ENCODE results near the gene ATP2B2. TPM values are rescaled to one million over a fixed set of nuclear protein-coding genes. Genes with fewer than 3 reads are reported as not detected.
"Not testable (repeated sequence)": the region's sequence is repeated elsewhere in the genome, so short reads cannot be mapped to it uniquely, and the experiment has no call there.

The ATP2B2 gene
- total RNA-seq, 3 donors from 2014 or later: 0.09 to 0.70 (median 0.12) TPM

GRCh38 chr3:10547841-10548783 is 42.7 kb upstream of the ATP2B2 start:
- ATAC-seq (no peak), DNase-seq (no peak)
- H3K4me1 ChIP-seq (ENCODE audit: low read depth): no peaks in the 10 kb centered on the region
- no peaks in the 10 kb centered on the region for H3K36me3 ChIP-seq (ENCODE audit: low read depth)
- no peaks in the 10 kb centered on the region for H3K9me3 ChIP-seq
- intact Hi-C loops (cut with DNase I, micrococcal nuclease): no loop called here
- H3K4me3 ChIP-seq: no peak overlapping the region
- no peak for TF ChIP-seq CTCF (IDR thresholded peaks at IDR 0.05)

GRCh38 chr3:10547413-10547812 is 42.0 kb upstream of the ATP2B2 start:
- H3K9me3 ChIP-seq: peaks cover 4% of the 10 kb centered on the region
- no peak for DNase-seq
- H3K4me3 ChIP-seq: no peak overlapping the region
- no peaks in the 10 kb centered on the region for H3K4me1 ChIP-seq (ENCODE audit: low read depth)
- intact Hi-C loops (cut with DNase I, micrococcal nuclease): no loop called here
- no peaks in the 10 kb centered on the region for H3K36me3 ChIP-seq (ENCODE audit: low read depth)
- no peak for TF ChIP-seq CTCF (IDR thresholded peaks at IDR 0.05)
- ATAC-seq: no peak

GRCh38 chr3:10546820-10547263 is 41.5 kb upstream of the ATP2B2 start:
- no peak for TF ChIP-seq CTCF (IDR thresholded peaks at IDR 0.05)
- H3K4me3 ChIP-seq: no peak overlapping the region
- intact Hi-C loops (cut with DNase I, micrococcal nuclease): no loop called here
- no peak for ATAC-seq
- no peak for DNase-seq
- no peaks in the 10 kb centered on the region for H3K36me3 ChIP-seq (ENCODE audit: low read depth)
- peaks cover 4% of the 10 kb centered on the region for H3K9me3 ChIP-seq
- no peaks in the 10 kb centered on the region for H3K4me1 ChIP-seq (ENCODE audit: low read depth)

GRCh38 chr3:10546181-10546624 is 40.8 kb upstream of the ATP2B2 start:
- peaks cover 9% of the 10 kb centered on the region for H3K9me3 ChIP-seq
- intact Hi-C loops (cut with DNase I, micrococcal nuclease): no loop called here
- DNase-seq (no peak), ATAC-seq (no peak)
- H3K36me3 ChIP-seq (ENCODE audit: low read depth): no peaks in the 10 kb centered on the region
- H3K4me3 ChIP-seq: no peak overlapping the region
- no peaks in the 10 kb centered on the region for H3K4me1 ChIP-seq (ENCODE audit: low read depth)
- TF ChIP-seq CTCF (IDR thresholded peaks at IDR 0.05): no peak

GRCh38 chr3:10542518-10542917 is 37.1 kb upstream of the ATP2B2 start:
- Histone ChIP-seq H3K4me3 (no peak overlapping the region), H3K4me1 (ENCODE audit: low read depth) (no peaks in the 10 kb centered on the region), H3K9me3 (peaks cover 13% of the 10 kb centered on the region), H3K36me3 (ENCODE audit: low read depth) (no peaks in the 10 kb centered on the region)
- TF ChIP-seq CTCF (IDR thresholded peaks at IDR 0.05): no peak
- DNase-seq: no peak
- intact Hi-C loops (cut with DNase I, micrococcal nuclease): no loop called here
- no peak for ATAC-seq

- H3K36me3 ChIP-seq (ENCODE audit: low read depth); ATAC-seq; intact Hi-C loops (cut with DNase I, micrococcal nuclease); H3K4me1 ChIP-seq (ENCODE audit: low read depth); DNase-seq; H3K4me3 ChIP-seq: not testable (repeated sequence)
- H3K9me3 ChIP-seq: peaks cover 13% of the 10 kb centered on the region
Observed at GRCh38 chr3:10540347-10540746, 35.0 kb upstream of the ATP2B2 start.
